K562 (cell line): ENCODE data around the gene PLXDC2. TPM values are rescaled to one million over a fixed set of nuclear protein-coding genes. Genes with fewer than 3 reads are reported as not detected.

ENCODE experiments used
- ATAC-seq: fragments of 200-7000 bp; cut with Tn5 transposase; 3 replicates; pipeline ENCODE4 v1.9.1; 2020; ENCODE audit warnings: moderate library complexity
- BruUV-seq: library from RNA; stranded (reverse); fragments of 400-500 nt; replicated peaks from 2 replicates; lab custom pipeline; 2021; lab: Mats Ljungman, UMichigan
- CTCF ChIA-PET: fragments of 300-600 bp; formaldehyde crosslinking; extraction: SDS; loops from one replicate; lab custom pipeline; 2021; ENCODE audit warnings: low intra/inter-chr PET ratio; lab: Yijun Ruan, JAX
- POLR2A ChIA-PET: fragments of 300-600, 350-650 bp; sonication (Branson Sonifier 250); formaldehyde crosslinking; extraction: SDS; loops from one replicate; lab custom pipeline; 2021; ENCODE audit warnings: antibody characterized with exemption, inconsistent platforms; lab: Yijun Ruan, JAX
- DNase-seq, 4 experiments: peaks; one replicate each; pipeline versions ENCODE4 v3.0.0 to v3.0.0-alpha.2; 2011 to 2018; ENCODE audit warnings: low spot score in 3 of 4, mixed read lengths in 3 of 4; ENCODE audit errors: extremely low read depth in 1 of 4
- FAIRE-seq: peaks from 2 replicates; lab custom pipeline; 2011; peaks lifted over from hg19 to GRCh38; lab: Jason Lieb, UNC
- H2AFZ ChIP-seq: 2 replicates; pipeline ENCODE4 v1.6.0; 2011; ENCODE audit warnings: low read depth, low read length, control low read depth, inconsistent platforms
- H3K27ac ChIP-seq: fragments of 200-600 bp; 3 replicates; pipeline ENCODE4 v1.8.0; 2011; ENCODE audit warnings: low read depth, mild to moderate bottlenecking, control low read depth, inconsistent platforms, low read length, moderate library complexity, mixed read lengths; ENCODE audit errors: extremely low read depth
- H3K27me3 ChIP-seq, 2 experiments: fragments of 300-600 bp in 1 of 2; 2 replicates in 1 of 2; 3 replicates in 1 of 2; pipeline versions ENCODE4 v1.6.0 to v1.8.0; 2011; ENCODE audit warnings: inconsistent platforms in 2 of 2, low read length in 2 of 2, mild to moderate bottlenecking in 1 of 2, mixed read lengths in 1 of 2, moderate library complexity in 1 of 2; ENCODE audit not compliant: control insufficient read depth in 2 of 2, insufficient read depth in 2 of 2
- H3K36me3 ChIP-seq: fragments of 300-600 bp; 3 replicates; pipeline ENCODE4 v1.8.0; 2011; ENCODE audit warnings: mild to moderate bottlenecking, low read length, inconsistent platforms; ENCODE audit not compliant: control insufficient read depth, insufficient read depth
- H3K4me1 ChIP-seq, 2 experiments: fragments of 200-600 bp in 1 of 2; replicated peaks in 1 of 2; 2 replicates in 1 of 2; 3 replicates in 1 of 2; pipeline versions ENCODE4 v1.5.1 to v1.8.0; 2011; ENCODE audit warnings: inconsistent platforms in 2 of 2, low read length in 2 of 2, mild to moderate bottlenecking in 1 of 2, mixed read lengths in 1 of 2, moderate library complexity in 1 of 2; ENCODE audit not compliant: control insufficient read depth in 2 of 2, insufficient read depth in 2 of 2
- H3K4me2 ChIP-seq: 2 replicates; pipeline ENCODE4 v1.6.1; 2011; ENCODE audit warnings: low read length, control low read depth, inconsistent platforms, mixed read lengths; ENCODE audit not compliant: insufficient read depth
- H3K4me3 ChIP-seq: fragments of 200-600 bp; sonication (generic), shearing (Covaris generic); 2 replicates; pipeline ENCODE4 v1.5.1; 2016; ENCODE audit warnings: control low read depth, inconsistent platforms
- H3K79me2 ChIP-seq: fragments of 200-600 bp; 3 replicates; pipeline ENCODE4 v1.8.0; 2011; ENCODE audit warnings: low read length, inconsistent platforms; ENCODE audit not compliant: control insufficient read depth, insufficient read depth
- H3K9ac ChIP-seq, 2 experiments: 2 replicates each; pipeline versions ENCODE4 v1.6.0 to v1.6.1; 2011; ENCODE audit warnings: low read depth in 2 of 2, low read length in 2 of 2, control low read depth in 1 of 2, inconsistent platforms in 1 of 2, mild to moderate bottlenecking in 1 of 2, mixed read lengths in 1 of 2; ENCODE audit not compliant: insufficient read depth in 1 of 2
- H3K9me1 ChIP-seq: one replicate; pipeline ENCODE4 v1.6.0; 2011; ENCODE audit warnings: inconsistent platforms, mild to moderate bottlenecking, low read length, moderate library complexity; ENCODE audit not compliant: control insufficient read depth, insufficient read depth
- H3K9me3 ChIP-seq: replicated peaks from 2 replicates; pipeline ENCODE4 v1.5.1; 2011; ENCODE audit warnings: low read depth, low read length, inconsistent platforms; ENCODE audit not compliant: control insufficient read depth, insufficient read depth
- H4K20me1 ChIP-seq: replicated peaks from 2 replicates; pipeline ENCODE4 v1.6.1; 2011; ENCODE audit warnings: low read length, inconsistent platforms, mixed read lengths; ENCODE audit not compliant: control insufficient read depth, insufficient read depth
- BACH1 ChIP-seq: fragments of 200-800 bp; sonication (Bioruptor generic); IDR thresholded peaks from 2 replicates; pipeline ENCODE4 v1.6.1; 2016; ENCODE audit warnings: missing genetic modification characterization, missing compliant biosample characterization
- FOS ChIP-seq: IDR thresholded peaks from 3 replicates; pipeline ENCODE4 v1.6.1; 2011; ENCODE audit not compliant: insufficient read length; ENCODE audit errors: extremely low read depth
- OTX1 ChIP-seq: fragments of 450-650 bp; formaldehyde crosslinking; IDR thresholded peaks from 2 replicates; pipeline ENCODE4 v1.4.0; 2022; ENCODE audit warnings: mild to moderate bottlenecking
- RAD51 ChIP-seq: fragments of 450-650 bp; IDR thresholded peaks from 2 replicates; pipeline ENCODE4 v1.7.1; 2016; ENCODE audit warnings: low read depth, mild to moderate bottlenecking, borderline replicate concordance
- SMARCA5 ChIP-seq: fragments of 450-650 bp; IDR thresholded peaks from 2 replicates; pipeline ENCODE4 v1.6.1; 2016
- ZNF239 ChIP-seq: fragments of 250-450 bp; sonication (Bioruptor Pico); IDR thresholded peaks from 2 replicates; pipeline ENCODE4 v1.4.0; 2020; ENCODE audit warnings: mild to moderate bottlenecking
- ZNF507 ChIP-seq: conservative IDR thresholded peaks from 2 replicates; pipeline ENCODE4 v1.6.1; 2017; ENCODE audit warnings: missing genetic modification characterization, missing compliant biosample characterization
- WGBS: fragments of 100-300 bp; shearing (Covaris generic); methylation state at CpG from one replicate; pipeline ENCODE4 v1.1.6; 2016; ENCODE audit warnings: low coverage, mixed read lengths; ENCODE audit not compliant: insufficient coverage; ENCODE audit errors: missing lambda C conversion rate; 5-methylcytosine and 5-hydroxymethylcytosine counted together
- in situ Hi-C: fragments of 300-500 bp; cut with MboI; formaldehyde crosslinking; loops from 4 replicates; pipeline ENCODE4 v1.15.0; 2018; ENCODE audit warnings: inconsistent platforms, mixed read lengths
- intact Hi-C: fragments of 100-400 bp; cut with micrococcal nuclease; formaldehyde crosslinking; loops from 2 replicates; pipeline ENCODE4 v1.14.2; 2022
- polyA plus RNA-seq, 8 experiments: library from polyadenylated mRNA; depleted of rRNA in 4 of 8; stranded (reverse) in 5 of 8; unstranded in 3 of 8; fragments of >200 nt; fragmentation: Nextera tagmentation in 2 of 8; fragmentation: Illumina TruSeq in 1 of 8; extraction: Ambion mirVana in 2 of 8; extraction: Trizol in 1 of 8; gene quantifications; 2 replicates each; pipeline versions ENCODE4 v1.2.1 to v1.2.3, GENCODE V29; 2011 to 2014; ENCODE audit warnings: inconsistent platforms in 1 of 8, missing spikeins in 1 of 8
- total RNA-seq, 7 experiments: library from RNA; depleted of rRNA in 6 of 7; stranded (reverse); fragments of >200 nt in 6 of 7; fragmentation: Illumina TruSeq in 2 of 7; extraction: Trizol in 2 of 7; gene quantifications; 2 replicates each; pipeline versions ENCODE4 v1.2.1 to v1.2.3, GENCODE V29; 2011 to 2021; ENCODE audit warnings: low replicate concordance in 1 of 7

Gene PLXDC2
- total and polyA plus RNA-seq, 9 of the 15 experiments (the other 6 are each of a cell fraction or from before 2014, with no cell fraction given) = 0.01 to 0.33 (median 0.10) TPM; not detected in 3

- no peaks in the 10 kb centered on the region for H3K79me2 ChIP-seq
- in situ Hi-C loops (no loop called here), intact Hi-C loops (no loop called here)
- DNase-seq (no peak), ATAC-seq (no peak), FAIRE-seq (no peak)
- ChIA-PET CTCF (no interaction called here), POLR2A (no interaction called here)
- no peak overlapping the region for H3K4me3 ChIP-seq
- no peaks in the 10 kb centered on the region for H3K27me3 ChIP-seq
- H3K9ac ChIP-seq = no peak overlapping the region
- WGBS = no CpG with 5 or more reads among the region's 3 CpGs
- TF ChIP-seq ZNF239 (no peak), RAD51 (no peak), SMARCA5 (no peak), ZNF507 (no peak), OTX1 (no peak), BACH1 (tag) (no peak), FOS (no peak)
- BruUV-seq = no TSS peak
- no peak overlapping the region for H3K27ac ChIP-seq
- no peaks in the 10 kb centered on the region for H4K20me1 ChIP-seq
- no peak overlapping the region for H3K4me2 ChIP-seq
- H3K9me1 ChIP-seq = no peaks in the 10 kb centered on the region
- H3K9me3 ChIP-seq = no peaks in the 10 kb centered on the region
- H2AFZ ChIP-seq = no peak overlapping the region
- H3K36me3 ChIP-seq = no peaks in the 10 kb centered on the region
- no peaks in the 10 kb centered on the region for H3K4me1 ChIP-seq
These were observed 99.6 kb downstream of the PLXDC2 start for GRCh38 chr10:19915816-19916215.
